A549 (cell line): ENCODE results near the gene CACFD1.

Source experiments
- CHD4 ChIP-seq: fragments of 200-600 bp; sonication (generic); IDR thresholded peaks from 2 replicates; pipeline ENCODE4 v1.6.1; 2016; ENCODE audit warnings: antibody characterized with exemption, mild to moderate bottlenecking, borderline replicate concordance
- JUN ChIP-seq, 2 experiments: fragments of >200 bp; sonication (Bioruptor Twin); formaldehyde crosslinking; IDR thresholded peaks; 2 replicates in 1 of 2; 3 replicates in 1 of 2; pipeline ENCODE4 v1.6.1; 2016 to 2017
- POLR2A ChIP-seq: IDR thresholded peaks from 2 replicates; pipeline ENCODE4 v1.6.1; 2012; ENCODE audit warnings: mild to moderate bottlenecking, low read length
- RCOR1 ChIP-seq: fragments of 150-350 bp; IDR thresholded peaks from 2 replicates; pipeline ENCODE4 v1.6.1; 2014; ENCODE audit warnings: antibody characterized with exemption, low read length, low read depth

- TF ChIP-seq JUN (IDR thresholded peaks at IDR 0.05) (no peak), POLR2A (no peak), RCOR1 (no peak), CHD4 (no peak)
These were observed 21.8 kb upstream of the CACFD1 start for GRCh38 chr9:133437753-133438531.
